NCI-H146 (cell line): Measurements from ENCODE around the gene CCSER1.
"Not testable (repeated sequence)": the region's sequence is repeated elsewhere in the genome, so short reads cannot be mapped to it uniquely, and the experiment has no call there.

Experiments
- DNase-seq: peaks from one replicate; lab custom pipeline; 2025; lab: John Stamatoyannopoulos, UW

Gene CCSER1

DNA sequence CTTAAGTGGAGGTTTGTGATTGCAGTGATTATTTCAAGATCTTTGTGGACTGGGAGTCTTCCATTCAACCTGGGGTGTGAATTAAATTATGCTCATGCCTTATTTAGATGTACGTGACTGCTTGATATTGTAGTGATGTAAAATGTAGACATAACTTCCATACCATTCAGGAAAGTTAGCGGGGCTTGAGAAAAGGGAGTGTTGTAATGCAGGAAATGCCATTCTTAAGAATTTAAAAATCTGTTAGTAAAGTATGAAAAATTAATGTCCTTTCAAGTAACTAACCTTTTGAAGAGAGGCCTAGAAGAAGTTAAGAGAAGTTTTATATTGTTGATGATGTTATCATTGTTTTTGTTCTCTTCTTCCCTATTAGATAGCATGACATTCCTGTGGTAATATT, 318.2 kb downstream of the CCSER1 start:
- DNase-seq = no peak

DNA sequence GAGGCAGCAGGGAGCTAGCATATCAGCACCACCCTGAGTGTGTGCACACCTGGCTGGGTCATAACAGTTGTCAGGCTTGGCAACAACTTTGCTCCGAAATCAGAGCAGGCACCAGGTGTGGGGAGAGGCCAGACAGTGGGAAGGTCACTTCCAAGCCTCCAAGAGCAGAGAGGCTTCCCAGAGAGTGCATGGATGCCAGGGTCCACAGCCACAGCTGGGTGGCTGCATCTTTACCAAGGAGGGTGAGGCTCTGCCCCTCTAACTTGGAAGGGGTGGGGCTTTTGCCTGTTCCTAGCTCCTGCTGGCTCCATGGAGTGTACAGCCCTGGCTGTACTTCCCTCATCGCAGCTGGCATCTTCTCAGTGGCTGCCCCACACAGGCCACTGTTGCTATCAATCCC, 322.4 kb downstream of the CCSER1 start:
- DNase-seq = no peak

DNA sequence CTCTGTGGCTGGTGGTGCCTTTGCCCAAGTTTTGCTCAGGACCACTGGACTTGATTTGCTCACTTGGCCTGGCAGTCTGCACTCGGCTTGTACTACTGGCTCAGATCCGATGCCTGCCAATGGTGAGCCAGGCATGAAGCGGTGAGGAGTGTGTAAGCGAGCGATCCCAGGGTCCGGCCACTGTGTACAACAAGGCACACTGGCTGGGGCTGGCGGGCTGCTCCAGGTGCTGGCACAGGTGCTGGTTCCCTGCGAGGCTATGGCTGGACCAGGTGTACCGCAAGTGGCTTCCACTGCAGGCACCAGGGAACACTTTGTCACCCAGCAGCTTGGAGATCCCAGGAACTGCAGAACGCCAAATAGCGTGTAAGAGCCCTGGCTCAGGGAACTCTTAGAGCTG, 329.7 kb downstream of the CCSER1 start:
- no peak for DNase-seq

DNA sequence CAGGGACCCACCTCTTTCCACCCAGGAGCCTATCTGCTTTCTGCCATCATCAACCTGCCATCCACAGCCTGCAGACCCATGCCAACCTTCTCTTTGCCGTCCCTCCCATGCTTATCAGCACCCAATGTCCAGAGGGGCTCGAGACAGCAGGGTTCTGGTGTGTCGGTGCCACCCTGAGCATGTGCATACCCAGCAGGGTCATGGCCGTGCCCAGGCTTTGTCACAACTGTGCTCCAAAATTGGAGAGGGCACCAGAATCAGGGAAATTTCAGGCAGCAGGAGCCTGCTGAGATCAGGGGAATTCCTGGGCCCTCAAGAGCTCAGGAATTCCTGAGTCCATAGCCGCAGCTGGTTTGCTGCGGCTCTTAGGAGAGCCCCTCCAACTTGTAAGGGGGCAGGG, 330.6 kb downstream of the CCSER1 start:
- no peak for DNase-seq

DNA sequence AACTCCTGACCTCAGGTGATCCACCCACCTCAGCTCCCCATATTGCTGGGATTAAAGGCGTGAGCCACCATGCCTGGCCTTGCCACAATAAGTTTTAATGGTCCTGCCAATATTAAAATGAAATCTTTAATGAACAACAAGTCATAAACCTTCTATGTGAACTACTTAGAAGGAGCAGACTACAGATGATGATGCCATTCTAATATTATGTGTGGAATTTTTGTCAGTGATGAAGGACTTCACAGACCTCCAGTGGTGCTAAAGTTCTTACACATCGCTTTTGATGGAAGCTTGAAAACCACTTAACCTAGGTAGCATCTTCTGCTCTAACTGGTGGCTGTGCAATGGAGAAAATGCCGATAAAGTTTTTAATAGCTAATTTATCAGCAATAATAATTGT, 331.4 kb downstream of the CCSER1 start:
- DNase-seq = no peak

DNA sequence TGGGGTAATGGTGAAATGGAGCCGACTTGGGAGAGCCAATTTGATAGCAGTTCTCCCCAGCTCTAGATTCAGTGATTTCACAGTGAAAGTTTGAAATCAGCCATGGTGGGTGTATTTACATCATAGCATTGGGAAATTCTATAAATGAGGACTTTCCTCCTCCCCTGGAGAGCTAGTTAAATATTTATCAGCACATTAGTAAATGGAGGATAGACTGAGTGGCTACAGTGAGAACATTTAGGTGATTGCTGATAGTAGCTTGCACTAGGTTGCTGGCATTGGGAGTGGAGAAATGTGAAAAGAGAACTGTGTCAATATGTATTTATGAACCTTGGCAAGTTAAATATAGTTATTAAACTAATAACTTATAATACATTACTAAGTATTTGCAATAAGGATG, 347.3 kb downstream of the CCSER1 start:
- no peak for DNase-seq

DNA sequence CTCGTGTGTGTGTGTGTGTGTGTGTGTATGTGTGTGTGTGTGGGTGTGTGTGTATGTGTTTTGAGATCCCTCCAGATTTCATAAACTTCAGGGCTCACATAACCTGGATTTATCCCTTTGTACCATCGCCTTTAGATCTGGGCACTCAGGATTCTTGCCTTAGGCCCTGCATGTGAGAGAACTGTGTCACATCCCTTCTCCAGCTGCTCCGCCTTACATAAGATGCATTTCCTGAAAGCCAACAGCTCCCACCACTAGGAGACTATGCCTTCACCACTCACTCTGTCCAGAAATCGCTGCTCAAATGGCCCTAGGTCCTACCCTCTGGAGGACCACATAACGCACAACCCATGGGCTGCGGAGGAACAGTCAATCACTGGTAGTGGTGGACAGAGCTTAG, 348.8 kb downstream of the CCSER1 start:
- DNase-seq = no peak

DNA sequence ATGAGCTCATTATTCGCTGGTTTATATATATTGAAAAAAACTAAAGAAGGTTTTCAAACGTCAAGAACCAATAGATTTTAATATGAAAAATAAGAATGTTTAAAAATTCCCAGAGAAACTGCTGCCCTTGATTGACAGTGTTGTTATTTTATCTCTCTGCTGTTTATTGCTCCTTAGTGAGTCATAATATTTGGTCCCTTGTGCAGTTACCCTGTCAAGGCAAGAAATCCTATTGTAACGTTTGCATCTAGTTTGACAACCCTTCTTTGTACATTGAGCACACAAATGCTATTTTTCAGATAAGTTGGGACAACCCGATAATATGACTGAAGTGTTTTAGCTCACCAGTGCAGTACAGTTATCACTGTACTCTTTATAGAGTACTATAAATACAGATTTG, 349.4 kb downstream of the CCSER1 start:
- no peak for DNase-seq

DNA sequence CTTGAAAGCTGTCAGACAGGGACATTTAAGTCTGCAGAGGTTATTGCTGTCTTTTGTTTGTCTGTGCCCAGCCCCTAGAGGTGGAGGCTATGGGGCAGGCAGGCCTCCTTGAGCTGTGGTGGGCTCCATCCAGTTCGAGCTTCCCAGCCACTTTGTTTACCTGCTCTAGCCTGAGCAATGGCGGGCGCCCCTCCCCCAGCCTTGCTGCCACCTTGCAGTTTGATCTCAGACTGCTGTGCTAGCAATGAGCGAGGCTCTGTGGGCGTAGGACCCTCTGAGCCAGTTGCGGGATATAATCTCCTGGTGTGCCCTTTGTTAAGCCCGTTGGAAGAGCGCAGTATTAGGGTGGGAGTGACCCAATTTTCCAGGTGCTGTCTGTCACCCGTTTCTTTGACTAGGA, 357.7 kb downstream of the CCSER1 start:
- DNase-seq = not testable (repeated sequence)

DNA sequence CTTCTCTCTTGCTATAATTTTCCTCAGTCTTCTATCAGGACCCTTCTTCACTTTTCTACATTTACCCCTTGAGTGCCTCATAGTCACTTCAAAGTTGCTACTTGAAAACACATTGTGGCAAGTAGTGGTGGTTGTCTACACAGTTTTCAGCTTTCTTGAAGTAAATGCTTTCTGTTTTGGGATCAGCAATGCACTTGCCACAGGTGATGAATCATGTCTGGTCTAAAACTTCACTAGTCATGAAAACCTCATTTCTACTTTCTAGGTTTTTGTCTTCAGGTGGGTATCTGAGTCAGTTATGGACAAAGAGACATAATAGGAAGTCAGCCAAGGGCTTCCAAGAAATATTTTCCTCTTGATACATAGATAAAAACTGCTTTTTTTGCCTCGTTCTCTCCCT, 359.2 kb downstream of the CCSER1 start:
- DNase-seq = no peak

DNA sequence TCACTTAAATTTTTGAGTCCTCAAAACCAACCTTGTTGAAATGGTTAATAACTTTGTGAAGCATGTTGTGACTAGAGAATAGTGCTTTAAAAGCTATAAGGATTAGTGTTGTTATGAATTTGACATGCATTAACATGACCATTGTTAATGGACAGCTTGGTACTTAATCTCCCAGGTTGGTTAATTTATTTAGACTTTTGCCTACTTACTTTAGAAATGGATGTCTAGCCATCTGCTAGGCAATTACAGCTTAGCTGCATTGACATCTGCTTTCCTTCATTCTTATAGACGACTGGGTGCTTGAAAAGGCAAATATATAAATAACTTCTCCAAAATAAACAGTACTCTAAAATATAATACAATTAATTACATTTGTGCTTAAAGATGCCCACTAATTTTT, 368.0 kb downstream of the CCSER1 start:
- DNase-seq = no peak

DNA sequence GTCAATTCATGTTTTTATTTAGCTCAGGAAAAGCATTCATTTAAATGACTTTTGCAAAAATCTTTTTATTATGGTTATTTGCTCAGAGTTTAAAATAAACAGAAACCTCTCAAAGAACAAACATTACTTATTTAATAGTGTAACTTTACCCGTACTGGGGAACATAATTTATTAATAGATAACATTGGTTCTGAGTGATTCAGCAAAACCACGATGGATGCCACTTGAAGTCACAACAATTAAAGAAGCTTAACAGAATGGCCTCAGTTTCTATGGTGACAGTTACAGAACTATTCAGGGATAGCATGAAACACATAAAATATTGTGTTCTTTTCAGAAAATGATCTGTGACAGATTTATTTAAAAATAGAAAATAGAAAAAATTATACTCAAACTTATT, 368.7 kb downstream of the CCSER1 start:
- DNase-seq = no peak

DNA sequence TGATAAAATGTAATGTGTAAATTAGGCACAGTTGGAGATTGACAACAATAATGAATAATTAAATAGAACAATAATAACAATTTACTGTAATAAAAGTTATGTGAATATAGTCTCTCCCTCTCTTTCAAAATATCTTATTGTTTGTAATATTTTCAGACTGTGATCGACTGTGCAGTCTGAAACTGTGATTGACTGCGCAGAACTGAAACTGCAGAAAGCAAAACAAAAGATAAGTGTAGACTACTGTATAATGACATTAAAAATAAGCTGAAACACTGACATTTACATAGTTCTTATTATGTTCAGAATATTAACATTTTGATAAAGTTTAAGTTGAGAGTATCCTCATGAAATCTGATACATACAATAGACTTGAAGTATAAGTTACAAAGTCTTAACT, 371.0 kb downstream of the CCSER1 start:
- no peak for DNase-seq

DNA sequence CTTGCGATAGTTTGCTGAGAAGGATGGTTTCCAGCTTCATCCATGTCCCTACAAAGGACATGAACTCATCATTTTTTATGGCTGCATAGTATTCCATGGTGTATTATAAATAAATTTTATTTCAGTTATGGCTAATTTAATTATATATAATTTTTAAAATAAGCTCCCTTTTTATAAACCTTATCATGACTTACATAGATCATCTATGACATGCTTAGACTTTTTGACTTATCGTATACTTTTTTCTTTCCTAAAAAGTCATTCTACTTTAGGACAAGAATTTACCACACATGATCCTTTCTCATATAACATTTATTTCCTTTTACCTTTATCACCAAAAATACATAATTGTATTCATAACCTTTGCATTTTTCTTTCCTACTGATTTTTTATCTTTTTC, 376.5 kb downstream of the CCSER1 start:
- no peak for DNase-seq

DNA sequence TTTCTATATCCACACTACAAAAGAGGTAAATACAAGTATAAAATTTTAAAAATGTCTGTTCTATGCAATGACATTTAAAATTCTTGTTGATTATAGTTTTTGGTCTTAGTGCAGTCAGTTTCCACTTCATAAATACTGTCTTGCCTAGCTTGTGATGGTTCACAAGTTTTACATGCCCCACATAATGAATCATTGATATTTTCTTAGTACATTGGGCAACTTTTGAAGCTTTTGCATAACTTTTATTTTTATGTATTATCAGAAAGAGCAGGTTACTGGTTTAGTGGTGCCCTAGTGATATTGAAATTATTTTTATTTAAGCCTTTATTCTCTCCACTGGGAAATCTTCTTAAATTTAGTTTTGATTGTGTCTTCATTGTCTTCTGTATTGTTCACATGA, 388.0 kb downstream of the CCSER1 start:
- no peak for DNase-seq

DNA sequence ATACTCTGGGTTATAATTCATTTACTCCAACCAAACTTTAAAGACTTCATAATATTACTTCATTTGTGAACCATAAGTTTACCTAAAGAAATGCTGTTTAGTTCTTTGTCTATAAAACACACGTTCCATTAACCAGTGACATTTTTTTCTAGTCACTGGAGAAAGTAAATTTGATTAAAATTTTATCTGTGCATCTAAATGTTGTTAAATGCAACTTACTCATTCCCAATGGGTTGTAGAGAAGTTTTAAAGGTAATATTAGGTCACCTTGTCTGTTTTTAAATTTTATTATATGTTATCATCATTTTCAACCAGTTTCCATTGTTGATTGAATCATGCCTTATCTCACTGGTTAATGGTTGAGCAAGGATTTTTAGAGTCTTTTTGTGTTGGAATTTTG, 401.4 kb downstream of the CCSER1 start:
- no peak for DNase-seq

DNA sequence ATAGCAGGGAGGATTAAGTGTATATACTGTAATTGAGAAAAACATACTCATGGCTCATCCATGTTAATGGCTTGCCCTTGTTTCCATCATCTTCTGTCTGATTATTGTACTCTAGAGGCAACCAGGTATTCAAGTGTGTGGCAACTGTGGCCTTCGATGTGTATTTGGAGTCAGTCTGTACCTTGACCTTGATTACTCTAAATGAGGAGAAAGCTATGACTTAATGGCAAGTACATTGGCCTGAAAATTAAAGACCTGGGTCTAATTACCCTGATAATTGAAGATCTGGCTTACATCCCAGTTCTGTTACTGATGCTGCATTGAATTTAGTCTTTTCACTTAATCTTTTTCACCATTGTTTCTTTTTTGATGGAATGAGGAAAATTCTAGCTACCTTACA, 409.2 kb downstream of the CCSER1 start:
- no peak for DNase-seq

DNA sequence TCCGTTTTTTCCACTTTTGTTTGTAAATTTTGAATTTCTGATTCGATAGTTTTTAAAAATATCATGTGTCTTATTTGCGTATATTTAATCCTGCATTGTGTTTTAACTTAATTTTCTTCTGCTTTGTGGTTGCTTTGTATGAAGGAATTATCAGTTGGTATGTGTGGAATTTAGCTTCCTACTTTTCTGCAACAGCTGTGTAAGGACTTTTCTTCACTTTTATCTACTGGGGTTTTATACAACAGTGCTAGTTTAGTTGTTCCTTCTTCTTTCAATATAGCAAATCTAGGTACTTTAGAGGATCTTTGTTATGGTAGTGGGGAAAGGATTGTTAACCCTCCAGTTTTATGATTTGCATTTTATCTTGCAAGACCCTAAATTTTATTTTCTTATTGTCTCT, 410.3 kb downstream of the CCSER1 start:
- no peak for DNase-seq

DNA sequence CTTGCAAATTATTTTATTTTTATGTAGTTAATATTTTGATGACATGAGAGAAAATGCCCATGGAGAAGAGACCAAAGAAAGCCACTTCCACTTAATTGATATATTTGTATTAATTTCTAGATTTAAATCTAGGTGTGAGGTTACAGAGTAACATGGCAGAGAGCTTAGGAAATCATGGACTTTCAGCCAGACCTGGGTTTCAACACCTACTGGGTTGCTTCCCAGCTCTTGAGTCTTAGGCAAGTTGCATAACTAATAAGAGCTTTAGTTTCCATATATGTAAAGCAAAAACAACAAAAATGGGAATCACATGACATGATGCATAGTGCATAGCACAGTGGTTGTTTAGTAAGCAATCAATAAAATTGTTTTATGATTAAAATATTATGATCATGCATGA, 413.3 kb downstream of the CCSER1 start:
- DNase-seq = no peak

DNA sequence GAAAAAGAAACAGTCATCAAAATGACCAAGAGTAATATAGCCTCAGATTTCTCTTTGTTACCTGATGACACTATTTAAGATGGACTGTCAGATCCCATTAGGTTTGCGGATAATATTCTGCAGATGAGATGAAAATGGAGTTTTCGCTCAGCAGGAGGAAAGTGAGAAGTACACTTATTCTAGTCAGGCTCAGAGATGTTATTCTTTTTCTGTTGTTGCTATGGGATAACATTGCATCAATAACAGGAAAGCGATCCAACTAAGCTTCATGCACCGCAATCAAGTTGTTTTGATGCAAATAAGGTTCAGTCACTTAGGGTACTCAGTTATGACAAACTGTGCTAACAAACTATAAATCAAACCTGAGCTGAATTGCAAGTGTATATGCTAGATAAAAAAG, 415.0 kb downstream of the CCSER1 start:
- no peak for DNase-seq

DNA sequence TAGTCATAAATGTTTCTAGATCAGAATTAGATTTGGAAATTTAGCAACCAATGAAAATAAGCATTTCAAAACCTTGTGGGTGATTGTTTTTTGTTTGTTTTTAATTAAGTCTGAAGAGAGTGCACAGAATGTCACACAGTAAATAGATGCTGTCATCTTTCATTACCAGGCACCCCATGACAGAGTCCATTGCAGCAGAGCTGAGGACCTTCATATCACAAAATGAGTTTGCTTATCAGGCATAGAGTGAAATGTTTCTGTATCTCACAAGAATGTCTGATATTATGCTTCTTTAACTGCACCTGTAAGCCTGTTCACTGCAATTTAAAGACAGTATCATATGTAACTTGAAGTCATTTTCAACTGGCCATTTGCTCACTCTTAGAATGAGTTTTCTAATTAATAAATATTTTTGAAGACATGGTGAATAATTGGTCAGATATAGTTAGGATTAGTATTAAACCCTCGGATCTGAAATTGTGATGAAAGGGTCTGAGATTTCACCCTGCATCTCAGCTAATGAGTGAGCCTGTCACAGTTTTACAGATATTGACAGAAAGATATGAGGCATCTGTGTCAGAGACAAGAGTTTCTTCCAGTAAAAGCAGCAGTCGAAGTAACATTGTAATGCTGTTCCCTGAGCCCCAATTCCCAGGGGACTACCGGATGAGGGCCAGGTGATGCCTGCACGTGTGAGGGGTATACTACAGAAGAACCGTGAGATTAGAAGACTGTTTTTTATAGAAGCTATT, 416.4 kb downstream of the CCSER1 start:
- DNase-seq = no peak

DNA sequence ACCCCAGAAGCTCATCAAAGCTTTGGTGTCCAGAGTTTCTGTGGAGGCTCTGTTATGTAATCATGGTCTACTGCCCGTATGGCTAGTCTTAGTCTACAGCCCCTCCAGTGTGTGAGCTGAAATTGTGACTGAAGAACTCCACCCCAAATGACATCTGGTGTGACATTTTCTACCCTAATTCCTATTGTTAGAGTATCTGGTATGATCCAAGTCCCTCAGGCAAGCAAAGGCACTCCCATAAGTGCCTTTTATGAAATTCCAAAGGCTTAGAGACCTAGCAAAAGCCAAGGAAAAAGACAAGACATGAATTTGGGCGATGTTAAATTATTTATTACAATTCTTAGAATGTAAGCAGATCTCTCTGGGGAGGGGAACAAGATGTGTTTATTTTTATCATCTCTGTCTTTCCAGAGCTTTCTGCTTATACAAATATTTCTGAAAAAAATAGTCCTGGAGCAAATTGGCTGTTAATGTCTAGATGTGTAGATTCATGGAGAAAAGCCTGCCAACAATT, 417.4 kb downstream of the CCSER1 start:
- no peak for DNase-seq

DNA sequence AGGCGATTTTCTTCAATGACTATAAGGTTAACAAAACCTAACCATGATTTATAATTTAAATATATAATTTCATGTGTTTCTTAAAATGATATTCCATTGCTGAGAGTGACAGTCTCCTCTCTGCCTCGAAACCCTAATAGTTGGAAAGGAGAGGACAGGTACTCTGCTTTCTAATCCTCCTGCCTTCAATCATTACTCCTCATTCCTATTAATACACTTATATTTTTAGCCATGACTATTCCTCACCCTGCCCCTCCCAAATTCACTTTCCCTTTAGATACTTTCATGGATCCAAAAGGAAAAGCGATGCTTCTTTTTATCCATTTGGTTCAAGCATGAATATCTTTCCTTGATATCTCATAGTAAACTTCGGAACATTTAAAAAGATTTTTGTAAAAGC, 418.2 kb downstream of the CCSER1 start:
- DNase-seq = no peak

DNA sequence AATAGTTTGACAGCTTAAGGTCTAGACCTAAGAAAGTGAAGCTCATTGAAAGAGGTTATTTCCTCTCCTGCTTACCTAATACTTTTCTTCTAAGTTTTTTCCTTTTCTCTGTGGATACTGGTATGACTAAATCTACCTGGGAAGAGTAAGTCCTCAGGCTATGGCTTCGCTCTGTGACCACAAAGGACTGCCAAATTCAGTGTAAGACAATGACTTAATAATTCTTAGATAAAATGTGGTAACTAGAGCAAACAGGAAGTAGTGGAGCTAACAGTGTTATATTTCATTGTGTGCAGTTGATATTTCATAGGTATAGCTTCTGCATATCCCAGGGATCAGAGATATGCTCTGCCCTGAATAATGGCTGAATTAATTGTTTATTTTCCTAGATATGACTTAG, 418.9 kb downstream of the CCSER1 start:
- DNase-seq = no peak
